GM18517 (cell line): ENCODE results near the gene ELOVL1.
"Not testable (repeated sequence)": the region's sequence is repeated elsewhere in the genome, so short reads cannot be mapped to it uniquely, and the experiment has no call there.

Source experiments
- ATAC-seq: cut with Tn5 transposase; IDR thresholded peaks from one replicate; pipeline ENCODE4 v1.9.1; 2021; ENCODE audit warnings: mild to moderate bottlenecking, moderate library complexity; ENCODE audit not compliant: unreplicated experiment

The ELOVL1 gene

DNA sequence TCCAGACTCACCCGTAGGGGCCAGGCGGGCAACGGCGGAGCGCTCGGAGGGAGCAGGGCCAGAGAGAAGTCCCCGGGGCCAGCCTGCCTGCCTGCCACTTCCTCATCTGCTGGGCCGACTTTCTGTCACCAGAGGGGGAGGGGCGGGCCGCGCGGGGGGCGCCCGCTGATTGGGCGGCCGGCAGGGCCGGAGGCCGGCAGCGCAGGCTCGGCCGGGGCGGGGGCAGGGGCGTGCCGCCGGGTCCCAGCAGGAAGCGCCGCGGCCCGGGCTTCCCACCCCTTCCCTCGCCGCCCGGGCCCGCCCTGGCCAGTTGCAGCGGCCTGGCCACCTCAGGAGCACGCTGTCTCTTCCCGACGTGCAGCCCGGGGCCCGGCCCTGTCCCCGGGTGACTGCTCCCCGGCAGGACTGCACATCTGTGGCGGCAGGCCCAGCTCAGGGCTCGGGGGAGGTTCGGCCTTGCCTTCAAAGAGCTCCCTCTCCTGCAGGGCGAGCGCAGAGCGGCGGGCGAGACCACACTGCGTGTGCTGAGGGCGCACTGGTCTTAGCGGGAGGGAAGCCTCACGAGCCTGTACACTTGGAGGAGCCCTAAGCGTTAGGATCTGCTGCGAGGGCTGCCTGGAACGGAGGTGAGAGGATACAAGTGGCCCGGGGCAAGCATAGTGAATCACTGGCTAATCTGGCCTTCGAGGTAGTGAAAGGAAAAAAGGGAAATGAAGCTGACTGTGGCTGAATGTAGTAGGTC lies at the start of gene ELOVL1:
Gene ELOVL1, minus strand, starts transcription at position 108 of the 742 bp plus-strand sequence. CDS start 2,402 bp downstream, outside the sequence.
- ATAC-seq: peak; percentile 66

DNA sequence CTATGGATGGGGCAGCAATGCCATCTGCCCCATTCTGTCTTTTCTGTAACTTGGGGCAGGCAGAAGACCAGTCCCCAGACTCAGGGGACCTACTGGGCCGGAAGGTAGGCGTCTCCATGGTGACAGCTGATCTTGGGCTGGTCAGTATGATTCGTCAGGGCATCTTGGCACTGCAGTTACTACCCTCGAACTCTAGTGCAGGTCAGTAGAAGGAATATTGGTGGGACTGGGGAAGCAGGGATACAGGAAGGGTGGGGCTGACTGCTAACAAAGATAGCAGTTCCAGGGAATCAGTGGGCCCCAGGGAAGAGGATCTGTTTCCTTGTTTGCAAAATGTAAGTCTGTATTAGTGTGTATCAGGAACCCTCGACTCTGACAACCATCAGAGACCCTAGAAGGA lies 48.1 kb upstream of the ELOVL1 start:
- no peak for ATAC-seq

DNA sequence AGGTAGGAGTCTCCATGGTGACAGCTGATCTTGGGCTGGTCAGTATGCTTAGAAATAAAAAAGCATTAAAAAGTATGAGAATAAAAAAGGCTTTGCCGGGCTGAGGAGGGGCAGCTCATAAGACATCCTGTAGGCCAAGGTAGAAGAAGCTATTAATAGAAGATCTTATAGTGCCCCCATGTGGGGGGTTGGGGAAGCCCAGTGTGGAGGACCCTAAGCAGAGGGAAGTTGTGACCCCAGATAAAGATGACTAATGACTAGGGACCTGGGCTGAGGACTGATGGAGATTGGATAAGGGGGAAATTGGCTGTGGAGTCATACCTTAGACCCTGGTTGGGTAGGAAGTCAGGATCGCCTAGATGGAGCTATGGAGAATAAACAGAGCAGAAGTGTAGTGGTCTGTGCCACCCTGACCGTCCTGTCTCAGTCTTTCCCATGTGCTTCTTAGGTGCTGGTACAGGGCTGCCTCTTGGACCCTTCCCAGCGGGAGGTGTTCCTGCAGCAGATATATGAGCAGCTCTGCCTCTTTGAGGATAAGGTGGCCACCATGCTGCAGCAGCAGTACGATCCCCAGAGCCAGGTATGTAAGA lies 46.9 kb upstream of the ELOVL1 start:
- ATAC-seq: no peak

DNA sequence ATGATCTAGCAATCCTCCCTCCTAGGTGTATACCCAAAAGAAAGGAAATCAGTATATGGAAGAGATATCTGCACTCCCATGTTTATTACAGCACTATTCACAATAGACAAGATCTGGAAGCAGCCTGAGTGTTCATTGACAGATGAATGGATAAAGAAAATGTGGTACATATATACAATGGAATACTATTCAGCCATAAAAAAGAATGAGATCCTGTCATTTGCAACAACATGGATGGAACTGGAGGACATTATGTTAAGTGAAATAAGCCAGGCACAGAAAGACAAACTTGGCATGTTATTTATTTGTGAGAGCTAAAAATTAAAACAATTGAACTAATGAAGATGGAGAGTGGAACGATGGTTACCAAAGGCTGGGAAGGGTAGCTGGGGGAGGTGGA lies 45.6 kb upstream of the ELOVL1 start:
- not testable (repeated sequence) for ATAC-seq

DNA sequence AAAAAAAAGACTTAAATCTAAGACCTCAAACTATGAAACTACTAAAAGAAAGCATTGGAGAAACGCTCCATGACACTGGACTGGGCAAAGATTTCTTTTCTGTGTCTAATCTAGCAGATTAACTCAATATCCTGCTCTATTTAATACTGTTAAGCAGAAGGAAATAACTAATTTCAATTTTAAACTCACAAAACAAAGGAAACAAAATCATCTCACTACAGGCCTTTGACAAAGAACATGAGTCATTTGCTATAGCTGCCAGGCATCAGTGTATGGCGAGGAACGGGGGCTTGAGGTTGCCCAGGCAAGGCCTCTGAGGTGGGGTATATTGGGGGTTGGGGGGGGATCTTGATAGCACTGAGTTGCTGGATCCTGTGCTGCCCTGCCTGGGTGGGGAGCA lies 42.8 kb upstream of the ELOVL1 start:
- no peak for ATAC-seq

DNA sequence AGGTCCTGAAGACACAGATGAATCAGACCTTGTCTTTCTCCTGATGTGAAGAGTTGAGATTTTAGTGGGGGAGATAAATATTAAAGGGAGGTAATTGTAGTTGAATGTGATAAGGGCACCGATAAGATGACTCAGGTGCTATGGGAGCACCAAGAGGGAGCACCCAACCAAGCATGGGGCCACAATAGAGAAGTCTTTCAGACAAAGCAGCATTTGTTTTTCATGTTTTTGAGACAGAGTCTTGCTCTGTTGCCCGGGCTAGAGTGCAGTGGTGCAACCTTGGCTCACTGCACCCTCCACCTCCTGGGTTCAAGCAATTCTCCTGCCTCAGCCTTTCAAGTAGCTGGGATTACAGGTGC lies 38.0 kb upstream of the ELOVL1 start:
- no peak for ATAC-seq

DNA sequence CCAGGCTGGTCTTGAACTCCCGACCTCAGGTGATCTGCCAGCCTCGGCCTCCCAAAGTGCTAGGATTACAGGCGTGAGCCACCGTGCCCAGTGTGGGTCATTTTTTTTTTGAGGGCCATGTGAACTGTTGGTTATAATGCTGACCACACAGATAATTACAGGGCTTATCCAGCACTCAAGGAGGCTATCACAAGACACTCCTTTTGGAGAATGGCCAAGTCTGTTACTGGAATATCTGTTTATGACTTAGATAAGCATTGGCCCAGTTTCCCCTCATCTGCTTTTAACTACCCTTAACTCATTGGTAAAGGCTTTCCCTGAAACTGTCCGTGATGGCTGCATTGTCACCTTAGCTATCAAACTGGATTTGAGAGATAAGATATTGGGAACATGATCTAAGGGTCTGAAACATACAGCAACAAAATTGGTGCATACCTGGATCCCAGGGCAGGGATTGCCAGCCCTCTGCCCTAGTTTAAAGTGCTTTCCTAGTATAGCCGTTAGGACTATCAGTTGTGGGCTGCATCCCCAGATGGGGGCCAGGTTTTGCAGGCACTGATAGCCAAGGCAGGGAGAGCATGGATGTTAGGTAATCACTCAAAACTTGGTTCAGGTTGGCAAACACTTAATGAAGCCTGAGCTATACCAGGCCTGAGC lies 37.5 kb upstream of the ELOVL1 start:
- no peak for ATAC-seq

DNA sequence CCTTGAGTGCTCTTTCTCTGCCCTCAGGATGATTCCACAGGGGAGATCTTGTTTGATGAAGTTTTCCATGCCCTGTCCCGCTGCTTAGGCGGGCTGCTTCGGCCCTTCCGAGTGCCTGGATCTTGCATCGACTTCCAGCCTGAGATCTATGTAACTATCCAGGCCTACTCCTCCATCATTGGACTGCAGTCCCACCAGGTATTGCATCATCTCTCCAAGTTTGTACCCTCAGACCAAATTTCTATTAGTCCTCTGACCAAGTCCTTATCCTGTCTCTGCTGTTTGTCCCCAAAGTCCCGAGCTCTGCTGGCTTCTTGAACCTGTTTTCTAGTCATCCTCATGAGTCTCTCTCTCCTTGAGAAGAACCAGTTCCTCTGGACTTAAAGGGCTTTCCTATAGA lies 36.5 kb upstream of the ELOVL1 start:
- ATAC-seq: no peak

DNA sequence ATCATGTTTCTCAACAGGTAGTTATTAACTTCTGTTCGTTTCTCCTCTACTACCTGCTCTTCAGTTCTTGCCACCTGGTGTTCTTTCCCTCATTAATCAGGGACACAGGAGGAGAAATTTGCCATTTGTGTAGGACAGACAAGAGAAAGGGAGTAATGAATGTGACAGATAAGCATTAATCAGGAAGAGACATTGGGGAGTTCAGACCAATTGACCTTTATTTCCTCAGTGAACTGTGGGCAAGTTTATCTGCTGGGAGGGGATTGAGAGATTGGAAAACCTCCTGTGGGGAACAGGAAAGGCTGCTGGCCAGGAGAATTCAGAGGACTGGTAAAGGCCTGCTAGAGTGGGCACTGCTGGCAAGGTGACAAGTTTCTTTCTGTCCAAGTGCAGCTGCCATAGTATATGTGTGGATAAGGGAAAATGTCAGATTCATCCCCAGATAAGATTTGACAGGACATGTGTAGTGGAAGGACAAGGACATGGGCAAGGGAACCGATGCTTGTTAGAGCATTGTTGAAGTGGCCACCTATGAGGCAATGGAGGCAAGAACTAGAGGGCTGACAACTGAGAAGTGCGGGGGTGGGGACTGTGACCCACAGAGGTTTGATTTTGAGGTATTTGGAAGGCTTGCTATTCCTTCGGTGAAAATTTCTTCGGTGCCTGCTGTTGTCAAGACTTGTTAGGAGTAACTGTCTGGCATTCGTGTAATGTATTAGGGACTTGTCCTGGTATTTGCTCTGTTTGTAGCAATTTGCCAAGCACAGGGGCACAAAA lies 34.5 kb upstream of the ELOVL1 start:
- ATAC-seq: no peak

DNA sequence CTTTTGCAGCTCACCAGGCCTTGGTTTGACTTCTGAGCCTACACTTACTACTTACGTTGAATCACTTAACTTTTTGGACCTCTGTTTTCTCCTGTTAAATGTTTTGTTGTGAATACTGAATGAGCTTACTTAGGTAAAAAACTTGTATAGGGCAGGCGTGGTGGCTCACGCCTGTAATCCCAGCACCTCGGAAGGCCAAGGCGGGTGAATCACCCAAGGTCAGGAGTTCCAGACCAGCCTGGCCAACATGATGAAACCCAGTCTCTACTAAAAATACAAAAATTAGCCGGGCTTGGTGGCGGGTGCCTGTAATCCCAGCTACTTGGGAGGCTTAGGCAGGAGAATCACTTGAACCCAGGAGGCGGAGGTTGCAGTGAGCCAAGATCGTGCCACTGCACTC lies 32.6 kb upstream of the ELOVL1 start:
- not testable (repeated sequence) for ATAC-seq

DNA sequence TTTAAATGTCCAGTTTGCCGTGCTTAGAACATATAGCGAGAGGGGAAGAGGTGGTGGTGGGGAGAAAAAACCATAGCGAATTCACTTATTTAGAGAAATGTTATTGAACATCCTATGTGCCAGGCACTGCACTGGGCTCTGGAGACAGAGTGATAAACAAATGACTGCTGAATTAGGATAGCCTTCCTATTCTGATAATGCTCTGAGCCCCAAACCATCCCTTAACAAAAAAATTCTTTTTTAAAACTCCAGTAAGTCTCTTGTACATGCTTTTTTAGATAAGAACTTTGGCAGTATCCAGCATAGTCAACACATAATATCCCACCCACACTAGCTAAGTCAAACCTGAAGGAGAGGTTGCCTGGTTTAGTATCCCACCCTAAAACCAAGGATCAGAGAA lies 30.4 kb upstream of the ELOVL1 start:
- ATAC-seq: no peak

DNA sequence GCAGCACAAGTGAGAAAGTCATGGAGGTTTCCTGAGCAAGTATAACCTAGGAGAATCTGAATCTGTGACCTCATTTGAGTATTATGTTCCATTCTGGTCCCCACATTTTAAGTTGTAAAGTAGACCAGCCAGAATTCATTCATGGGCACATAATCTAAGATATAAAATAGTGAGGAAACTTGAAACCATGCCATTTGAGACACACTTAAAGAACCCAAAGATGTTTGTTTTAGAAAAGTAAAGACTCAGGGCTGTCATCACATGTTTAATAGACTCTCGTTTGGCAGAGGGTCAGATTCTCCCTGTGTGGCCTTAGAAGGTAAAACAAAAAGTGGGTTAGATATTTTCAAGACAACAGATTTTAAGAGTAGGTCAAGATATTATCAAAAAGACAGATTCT lies 28.2 kb upstream of the ELOVL1 start:
- ATAC-seq: no peak

DNA sequence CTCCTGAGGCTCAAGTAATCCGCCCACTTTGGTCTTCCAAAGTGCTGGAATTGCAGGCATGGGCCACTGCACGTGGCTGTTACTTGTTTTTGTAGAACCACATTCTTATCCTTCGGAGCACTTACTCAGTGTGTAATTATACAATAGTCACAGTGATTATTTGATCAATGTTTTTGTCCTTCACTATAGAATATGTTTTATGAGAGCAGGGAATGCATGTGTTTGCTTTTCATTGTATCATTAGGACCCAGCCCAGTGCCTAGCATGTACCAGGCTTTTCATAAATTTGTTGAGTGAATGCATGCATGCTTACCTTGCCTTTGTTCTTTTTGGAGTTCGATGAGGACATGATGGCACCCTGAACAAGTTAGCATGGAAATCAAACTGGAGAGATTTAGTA lies 27.7 kb upstream of the ELOVL1 start:
- ATAC-seq: no peak

DNA sequence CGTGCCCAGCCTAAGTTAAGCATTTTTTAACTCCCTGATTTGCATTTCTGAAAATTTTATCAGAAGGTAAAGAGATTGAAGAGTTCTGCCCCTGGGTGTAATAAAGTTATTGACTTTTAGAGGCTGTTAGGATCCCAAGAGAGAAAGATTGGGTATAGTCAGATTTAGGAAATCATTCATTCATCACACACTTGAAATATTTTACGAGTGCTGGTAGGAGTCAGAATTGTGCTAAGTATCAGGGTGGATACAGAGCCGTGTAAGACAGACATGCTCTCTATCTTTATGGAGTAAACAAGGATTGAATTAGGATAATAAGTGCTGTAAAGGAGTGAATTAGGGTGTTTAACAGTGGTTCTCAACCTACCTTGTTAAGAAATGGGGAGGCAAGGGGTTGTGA lies 24.9 kb upstream of the ELOVL1 start:
- no peak for ATAC-seq

DNA sequence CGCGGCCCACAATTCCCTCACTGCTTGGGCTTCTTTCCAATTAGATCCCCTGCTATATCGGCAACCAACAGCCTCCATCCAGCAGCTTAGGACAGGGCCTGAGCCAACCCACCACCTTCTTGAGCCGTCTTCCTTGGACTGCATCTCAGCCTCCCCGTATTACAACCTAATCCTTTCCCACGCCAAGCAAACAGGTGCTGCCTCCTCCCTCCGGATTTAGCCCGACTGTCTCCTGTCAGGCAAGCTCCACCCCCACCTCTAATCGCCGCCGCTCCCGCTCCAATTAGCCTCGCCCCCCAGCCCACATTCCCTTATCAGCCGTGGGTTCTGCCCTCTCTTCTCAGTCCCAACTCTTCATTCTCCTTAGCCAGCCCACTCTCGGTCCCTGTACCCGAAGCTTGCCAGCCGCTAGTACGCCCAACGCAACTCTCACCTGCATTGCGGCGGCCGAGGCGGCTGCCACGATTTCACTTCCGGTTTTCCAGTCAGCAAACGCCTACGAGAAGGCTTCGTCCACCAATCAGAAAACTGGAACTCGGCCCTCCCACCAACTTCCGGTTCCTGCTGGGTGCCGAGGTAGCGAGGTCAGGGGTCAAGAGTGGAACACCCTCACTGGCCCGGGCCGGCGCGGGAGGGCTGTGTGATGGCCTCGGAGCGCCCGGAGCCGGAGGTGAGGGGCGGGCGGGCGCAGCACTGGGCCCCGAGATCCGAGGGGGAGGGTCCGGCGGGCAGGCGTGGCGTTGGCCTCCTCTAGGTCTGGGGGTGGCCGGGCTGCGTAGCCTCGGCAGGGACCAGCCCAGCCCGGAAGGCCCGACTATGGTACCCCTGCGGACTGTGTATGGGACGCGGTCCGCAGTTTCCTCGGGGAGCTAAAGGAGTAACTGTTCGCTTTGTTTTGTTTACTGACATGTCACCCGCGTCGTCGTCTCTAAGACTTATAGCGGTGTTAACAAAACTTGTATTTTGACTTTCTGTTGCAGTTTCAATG lies 21.8 kb upstream of the ELOVL1 start, which contains the start of the genes MED8 and SZT2:
Gene MED8, minus strand, starts transcription at position 475 of the 988 bp plus-strand sequence. Its CDS starts 36 bp downstream, at position 439.
Gene SZT2, plus strand, starts transcription at position 574 of the 988 bp plus-strand sequence. Its CDS starts 70 bp downstream, at position 644.
- peak; percentile 89 for ATAC-seq

DNA sequence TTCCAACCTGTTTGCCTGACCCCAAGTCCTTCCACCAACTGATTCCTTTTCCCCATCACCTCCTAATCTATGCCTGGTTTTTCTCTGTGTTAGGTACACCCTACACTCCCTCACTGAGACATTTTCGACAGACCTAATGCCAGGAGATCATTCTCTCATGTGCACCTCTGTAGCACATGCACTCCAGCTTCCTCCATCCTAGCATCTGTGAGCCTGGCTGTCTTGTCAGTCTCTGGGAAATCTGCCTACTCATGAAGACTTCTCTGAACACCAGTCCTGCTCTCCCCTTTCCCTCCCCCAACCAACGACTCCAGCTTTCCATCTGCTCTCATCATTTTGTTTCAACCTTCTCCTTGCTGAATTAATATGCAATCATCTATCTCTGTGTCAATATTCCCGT lies 20.8 kb upstream of the ELOVL1 start:
- no peak for ATAC-seq

DNA sequence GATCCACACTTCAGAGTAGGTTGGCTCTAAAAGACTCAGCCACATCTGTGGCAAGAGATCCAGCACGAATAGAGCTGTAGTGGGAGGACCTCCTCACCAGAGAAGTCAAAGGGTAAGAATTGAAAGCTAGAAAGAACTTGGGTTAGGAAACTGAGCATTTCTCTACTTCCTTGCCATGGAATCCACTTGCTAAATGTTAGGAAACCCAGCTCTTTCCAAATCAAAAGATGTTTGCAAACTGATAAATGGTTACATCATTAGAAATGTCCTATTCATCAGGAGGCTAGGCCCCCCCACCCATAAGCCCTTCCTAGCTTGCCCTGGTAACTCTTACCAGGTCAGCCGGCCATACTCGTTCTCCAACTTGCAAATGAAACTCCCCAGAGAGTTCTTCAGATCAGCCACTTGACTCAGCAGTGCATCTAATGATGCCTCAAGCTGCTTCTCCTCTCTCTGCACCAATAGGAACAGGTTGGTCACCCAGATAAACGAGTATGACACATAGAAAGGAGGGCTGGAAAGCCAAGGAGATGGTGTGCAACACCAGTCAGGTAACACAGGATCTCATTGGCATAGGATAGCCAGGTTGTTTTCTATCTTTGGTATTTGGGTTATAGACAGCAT lies 20.3 kb upstream of the ELOVL1 start:
- no peak for ATAC-seq

DNA sequence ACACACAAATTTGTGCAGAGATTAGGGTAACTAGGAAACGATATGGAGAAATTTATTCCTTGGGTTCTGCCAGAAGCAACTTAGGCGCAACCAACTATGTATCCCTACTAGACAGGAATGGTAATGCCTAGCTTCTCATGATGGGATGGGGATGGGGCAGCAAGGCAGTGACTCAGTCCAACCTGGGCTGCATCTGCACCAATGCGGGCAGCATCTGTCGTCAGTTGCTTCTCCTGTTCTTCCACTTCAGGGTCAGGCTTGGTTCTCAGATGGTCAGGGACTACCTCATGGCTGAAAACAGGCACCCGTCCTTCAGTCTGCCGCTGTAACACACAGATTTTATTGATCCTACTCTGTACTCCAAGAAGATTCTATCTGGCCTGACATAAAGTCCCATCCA lies 18.9 kb upstream of the ELOVL1 start:
- no peak for ATAC-seq

DNA sequence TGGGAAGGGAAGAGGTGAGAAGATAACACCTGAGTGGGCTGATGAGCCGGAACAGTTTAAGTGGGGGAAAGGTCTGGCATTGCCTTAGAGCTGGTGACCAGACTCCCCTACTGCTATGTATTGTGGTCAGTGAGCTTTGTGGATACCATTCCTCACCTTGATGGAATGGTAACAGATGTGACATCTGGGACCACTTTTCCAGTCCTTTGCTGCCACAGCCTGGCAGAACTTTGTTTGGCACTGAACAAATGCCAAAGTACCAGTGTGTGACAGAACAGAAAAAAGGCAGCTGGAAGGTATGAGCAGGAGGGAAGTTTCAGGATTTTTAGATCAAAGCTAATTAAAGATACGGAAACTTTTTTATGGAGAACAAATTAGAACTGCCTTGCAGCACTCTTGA lies 15.6 kb upstream of the ELOVL1 start:
- no peak for ATAC-seq
